HepG2 (cell line): Measurements from ENCODE around the gene BIRC6. TPM values are rescaled to one million over a fixed set of nuclear protein-coding genes. Genes with fewer than 3 reads are reported as not detected.

Source experiments
- FIP1L1 ChIP-seq: fragments of 200-400 bp; formaldehyde crosslinking; IDR thresholded peaks from 2 replicates; pipeline ENCODE4 v1.6.1; 2018; ENCODE audit warnings: low read depth, mild to moderate bottlenecking, low read length, moderate library complexity, borderline replicate concordance; ENCODE audit not compliant: insufficient read depth
- GRHL1 ChIP-seq: sonication (generic); formaldehyde crosslinking; conservative IDR thresholded peaks from 2 replicates; pipeline ENCODE4 v1.8.0; 2022; ENCODE audit warnings: missing genetic modification reagents
- HBP1 ChIP-seq: IDR thresholded peaks from 2 replicates; pipeline ENCODE4 v1.6.1; 2016; ENCODE audit warnings: low read depth, control low read depth
- IKZF4 ChIP-seq: sonication (generic); formaldehyde crosslinking; IDR thresholded peaks from 2 replicates; pipeline ENCODE4 v1.5.1; 2020; ENCODE audit warnings: borderline replicate concordance, mild to moderate bottlenecking, low read depth, missing genetic modification reagents; ENCODE audit errors: not compliant biosample characterization
- NCOA1 ChIP-seq: sonication (generic); formaldehyde crosslinking; IDR thresholded peaks from 2 replicates; pipeline ENCODE4 v1.9.0; 2021; ENCODE audit warnings: missing genetic modification reagents
- RELA ChIP-seq: sonication (generic); formaldehyde crosslinking; IDR thresholded peaks from 2 replicates; pipeline ENCODE4 v1.4.0; 2020; ENCODE audit warnings: missing genetic modification reagents
- RERE ChIP-seq: IDR thresholded peaks from 2 replicates; pipeline ENCODE4 v1.6.1; 2016; ENCODE audit warnings: low read depth, missing genetic modification reagents, missing compliant biosample characterization
- TRIM22 ChIP-seq: fragments of 450-650 bp; IDR thresholded peaks from 2 replicates; pipeline ENCODE4 v1.6.1; 2017
- XBP1 ChIP-seq: sonication (generic); formaldehyde crosslinking; IDR thresholded peaks from 2 replicates; pipeline ENCODE4 v1.5.0; 2020; ENCODE audit warnings: missing genetic modification reagents
- ZFP91 ChIP-seq: sonication (generic); formaldehyde crosslinking; IDR thresholded peaks from 2 replicates; pipeline ENCODE4 v1.9.0; 2022; ENCODE audit warnings: missing genetic modification reagents, mild to moderate bottlenecking, borderline replicate concordance
- ZMYM2 ChIP-seq: sonication (generic); formaldehyde crosslinking; IDR thresholded peaks from 2 replicates; pipeline ENCODE4 v1.8.0; 2022; ENCODE audit warnings: mild to moderate bottlenecking, missing genetic modification reagents
- ZNF230 ChIP-seq: sonication (generic); formaldehyde crosslinking; IDR thresholded peaks from 2 replicates; pipeline ENCODE4 v1.4.0; 2020; ENCODE audit warnings: mild to moderate bottlenecking, missing genetic modification reagents
- ZNF333 ChIP-seq: sonication (generic); formaldehyde crosslinking; IDR thresholded peaks from 2 replicates; pipeline ENCODE4 v1.4.0; 2020; ENCODE audit warnings: mild to moderate bottlenecking, missing genetic modification reagents, borderline replicate concordance
- ZNF501 ChIP-seq: sonication (generic); formaldehyde crosslinking; IDR thresholded peaks from 2 replicates; pipeline ENCODE4 v1.5.1; 2020; ENCODE audit warnings: mild to moderate bottlenecking, moderate library complexity, missing genetic modification reagents
- ZNF550 ChIP-seq: sonication (generic); formaldehyde crosslinking; IDR thresholded peaks from 2 replicates; pipeline ENCODE4 v1.4.0; 2020; ENCODE audit warnings: mild to moderate bottlenecking, missing genetic modification reagents, borderline replicate concordance
- ZSCAN20 ChIP-seq: sonication (generic); formaldehyde crosslinking; IDR thresholded peaks from 2 replicates; pipeline ENCODE4 v1.4.0; 2020; ENCODE audit warnings: missing genetic modification reagents, mild to moderate bottlenecking, borderline replicate concordance
- polyA plus RNA-seq, 8 experiments: library from polyadenylated mRNA; depleted of rRNA in 3 of 8; stranded (reverse) in 7 of 8; unstranded in 1 of 8; fragments of >200 nt; fragmentation: Illumina TruSeq in 4 of 8; extraction: Trizol in 4 of 8; gene quantifications; 2 replicates each; pipeline versions ENCODE4 v1.2.1 to v1.2.3, GENCODE V29; 2011 to 2016; ENCODE audit warnings: low read depth in 4 of 8, missing spikeins in 1 of 8, mixed read lengths in 1 of 8; ENCODE audit not compliant: insufficient read depth in 1 of 8
- total RNA-seq, 5 experiments: library from RNA; depleted of rRNA; stranded (reverse); fragments of >200 nt; fragmentation: Illumina TruSeq; extraction: Trizol; gene quantifications; 2 replicates each; pipeline ENCODE4 v1.2.3, GENCODE V29; 2016; ENCODE audit warnings: low read depth in 1 of 5

BIRC6 gene
- total and polyA plus RNA-seq, 2 of the 13 experiments (the other 11 are each of a cell fraction or from before 2014, with no cell fraction given), result 65.6 to 120 TPM

- TF ChIP-seq ZNF501 (CRISPR knock-in tag) (peak; percentile 94), XBP1 (CRISPR knock-in tag) (no peak), IKZF4 (no peak), TRIM22 (no peak), ZNF333 (CRISPR knock-in tag) (0 out of 2 replicates have a peak, but pooled peaks have one; percentile 18), GRHL1 (no peak), ZMYM2 (CRISPR knock-in tag) (0 out of 2 replicates have a peak, but pooled peaks have one; percentile 50), ZFP91 (CRISPR knock-in tag) (peak; percentile 67; the same call in 1 of the 2 replicates), HBP1 (CRISPR knock-in tag) (peak; percentile 97), ZSCAN20 (CRISPR knock-in tag) (0 out of 2 replicates have a peak, but pooled peaks have one; percentile 26), ZNF230 (CRISPR knock-in tag) (peak; percentile 75; the same call in 1 of the 2 replicates), RERE (peak; percentile 30; the same call in 1 of the 2 replicates), ZNF550 (CRISPR knock-in tag) (no peak), RELA (no peak; the same call in 1 of the 2 replicates), FIP1L1 (no peak), NCOA1 (CRISPR knock-in tag) (peak; percentile 82; the same call in 1 of the 2 replicates)
These were observed 271.2 kb downstream of the BIRC6 start, which contains the start of gene TTC27 (continued) for GRCh38 chr2:32627814-32628579.
